A673 (cell line): ENCODE results near the gene ZNG1B.
"Not testable (repeated sequence)": the region's sequence is repeated elsewhere in the genome, so short reads cannot be mapped to it uniquely, and the experiment has no call there.

ENCODE experiments used
- CTCF ChIP-seq: fragments of 300-800, 200-600 bp; sonication (generic); conservative IDR thresholded peaks from 2 replicates; pipeline ENCODE4 v1.5.1; 2017; ENCODE audit warnings: low read depth, mild to moderate bottlenecking, antibody characterized with exemption, low read length, moderate library complexity, mixed read lengths
- EZH2 ChIP-seq: fragments of 200-600 bp; sonication (generic); IDR thresholded peaks from 2 replicates; pipeline ENCODE4 v1.6.1; 2017; ENCODE audit warnings: borderline replicate concordance, low read depth, mild to moderate bottlenecking, mixed read lengths, antibody characterized with exemption, low read length; ENCODE audit not compliant: poor library complexity, severe bottlenecking

GRCh38 chr2:113507394-113508140 lies 70.1 kb downstream of the ZNG1B start:
- not testable (repeated sequence) for TF ChIP-seq CTCF, EZH2
